NCI-H146 treated with DMSO at 0.1 percent for 48 hours (cell line): ENCODE results near the gene CPED1.
A peak's percentile ranks its signal among the peaks of the same experiment; 100 is the strongest.

Experiments used
- DNase-seq: peaks from one replicate; lab custom pipeline; 2025; ENCODE audit not compliant: unreplicated experiment; lab: John Stamatoyannopoulos, UW

CPED1 gene

DNA sequence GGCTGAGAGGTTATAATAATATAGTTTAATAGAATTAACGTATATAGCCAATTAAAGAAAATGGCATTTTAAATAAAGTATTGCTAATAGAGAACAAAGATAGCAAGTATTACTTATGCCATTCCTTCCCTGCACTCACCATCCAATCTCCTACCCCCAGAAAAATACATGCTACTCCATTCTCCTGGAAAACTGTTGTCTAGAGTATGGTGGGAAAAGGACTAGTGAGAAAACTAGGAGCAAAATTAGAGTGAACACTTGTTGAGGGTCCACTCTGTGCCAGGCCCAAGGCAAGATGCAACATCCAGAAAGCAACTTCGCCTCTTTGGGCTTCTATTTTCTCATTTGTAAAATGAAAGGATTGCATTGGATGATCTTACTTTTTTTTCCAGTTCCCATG, 149.1 kb downstream of the CPED1 start:
- no peak for DNase-seq

DNA sequence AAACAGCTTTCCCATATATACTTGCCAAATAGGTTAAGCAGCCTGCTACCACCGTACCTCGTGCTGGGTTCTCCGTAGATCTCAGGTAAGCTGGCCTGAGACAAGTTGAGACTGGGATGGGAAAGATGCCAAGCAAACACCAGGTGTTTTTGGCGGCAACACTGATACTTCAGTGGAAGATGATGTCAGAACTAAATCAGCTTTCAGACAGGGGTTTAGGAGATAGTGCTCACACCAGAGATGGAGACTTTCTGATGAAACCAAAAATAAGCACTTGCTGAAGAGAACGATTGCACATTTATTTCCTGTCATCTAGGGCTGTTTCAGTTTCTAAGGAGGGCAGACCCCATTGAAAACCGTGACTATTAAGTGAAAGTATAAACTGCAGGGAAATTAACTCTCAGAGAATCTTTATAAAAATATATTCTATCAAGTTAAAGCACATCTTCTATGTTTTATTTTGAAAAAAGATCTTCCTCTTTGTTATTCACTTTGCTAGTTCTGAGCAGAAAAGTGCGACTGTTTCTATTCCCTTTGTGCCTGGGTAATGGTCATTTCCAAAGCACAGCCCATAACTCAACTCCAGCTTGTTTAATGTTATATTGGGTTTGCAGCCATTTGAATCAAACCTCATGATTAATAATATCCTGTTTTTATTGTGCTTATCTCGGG, 149.9 kb downstream of the CPED1 start:
- DNase-seq = peak; percentile 72

DNA sequence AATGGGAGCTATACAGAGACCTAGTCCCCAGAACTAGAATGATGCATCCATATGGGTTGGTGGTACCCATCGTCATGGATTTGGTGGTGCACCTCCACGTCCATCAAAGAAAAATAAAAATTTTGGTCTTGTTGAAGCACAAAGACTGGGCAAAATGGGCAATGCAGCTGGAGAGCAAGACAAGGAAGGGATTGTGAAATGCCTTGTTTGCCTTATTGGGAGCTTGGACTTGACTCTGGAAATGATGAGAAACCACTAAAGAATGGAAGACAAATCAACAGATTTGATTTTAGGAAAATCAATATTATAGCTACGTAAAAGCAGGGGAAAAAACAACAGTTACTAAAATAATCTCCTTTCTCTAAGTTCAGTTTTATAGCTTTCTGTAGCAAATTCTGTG, 150.9 kb downstream of the CPED1 start:
- no peak for DNase-seq

DNA sequence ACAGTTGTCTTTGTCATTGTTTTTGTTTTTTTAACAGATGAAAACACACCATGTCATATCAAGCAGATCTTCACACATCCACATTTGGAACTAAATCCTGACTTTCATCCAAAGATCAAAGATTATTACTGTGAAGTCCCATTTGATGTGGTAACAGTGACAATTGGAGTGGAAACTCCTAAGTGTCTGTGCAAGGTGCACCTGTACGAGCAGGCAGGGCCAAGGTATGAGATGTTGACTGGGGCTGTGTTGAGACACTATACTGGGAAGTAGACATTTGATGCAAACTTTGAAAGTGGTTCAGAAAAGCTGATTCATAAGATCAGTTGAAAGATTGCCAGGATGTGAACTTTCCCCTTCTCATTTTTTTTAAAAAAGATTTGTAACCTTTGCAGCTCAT, 152.3 kb downstream of the CPED1 start:
- DNase-seq = no peak

DNA sequence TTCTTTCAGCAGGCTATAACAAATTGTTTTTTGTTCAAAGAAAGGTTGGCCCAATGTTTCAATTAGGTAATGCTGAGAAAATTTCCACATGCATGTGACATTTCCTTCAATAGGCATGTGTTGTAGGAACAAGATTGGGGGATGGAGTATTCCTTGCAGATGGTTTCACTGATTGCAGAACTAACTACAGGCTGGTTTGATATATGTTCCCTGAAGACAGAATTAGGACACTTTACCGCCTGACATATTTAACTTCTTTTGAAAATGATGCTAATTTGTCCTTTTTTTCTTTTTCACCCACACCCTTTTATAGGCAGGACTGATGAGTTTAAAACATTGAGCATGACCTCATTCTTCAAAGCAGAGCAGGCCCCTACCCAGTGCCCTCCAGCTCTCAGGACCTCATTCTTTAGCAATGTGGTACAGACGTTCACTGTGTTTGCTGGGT, 163.3 kb downstream of the CPED1 start:
- DNase-seq = no peak

DNA sequence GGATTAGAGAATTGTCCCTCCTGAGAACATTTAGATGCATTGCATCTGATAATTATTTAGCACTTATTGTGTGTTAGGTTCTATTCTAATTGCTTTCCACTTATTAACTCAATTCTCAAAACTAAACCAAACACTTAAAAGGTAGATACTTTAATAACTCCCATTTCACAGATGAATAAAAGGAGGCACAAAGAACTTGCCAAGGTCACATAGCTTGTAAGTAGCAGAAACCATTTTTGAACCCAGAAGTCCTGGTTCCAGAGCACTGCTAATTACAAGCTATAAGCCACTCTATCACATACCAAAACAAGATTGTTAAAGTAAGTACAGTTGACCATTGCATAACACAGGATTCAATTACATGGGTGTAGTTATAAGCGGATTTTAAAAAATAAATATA, 164.9 kb downstream of the CPED1 start:
- DNase-seq = no peak

DNA sequence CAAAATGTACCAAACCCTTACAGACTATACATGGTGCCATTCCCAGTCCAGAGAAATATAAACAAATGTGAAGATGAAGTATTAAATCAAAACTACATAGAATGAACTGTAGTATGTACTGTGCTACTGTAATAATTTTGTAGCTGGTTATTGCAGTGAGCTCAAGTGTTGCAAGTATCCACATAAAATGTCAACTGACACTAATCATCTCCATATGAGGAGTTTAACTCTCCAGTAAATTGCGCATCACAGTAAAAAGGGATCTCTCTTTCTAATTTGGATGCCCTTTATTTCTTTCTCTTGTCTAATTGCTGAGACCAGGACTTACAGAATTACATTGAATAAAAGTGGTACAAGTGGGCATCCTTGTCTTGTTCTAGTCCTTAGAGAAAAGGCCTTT, 165.5 kb downstream of the CPED1 start:
- no peak for DNase-seq

DNA sequence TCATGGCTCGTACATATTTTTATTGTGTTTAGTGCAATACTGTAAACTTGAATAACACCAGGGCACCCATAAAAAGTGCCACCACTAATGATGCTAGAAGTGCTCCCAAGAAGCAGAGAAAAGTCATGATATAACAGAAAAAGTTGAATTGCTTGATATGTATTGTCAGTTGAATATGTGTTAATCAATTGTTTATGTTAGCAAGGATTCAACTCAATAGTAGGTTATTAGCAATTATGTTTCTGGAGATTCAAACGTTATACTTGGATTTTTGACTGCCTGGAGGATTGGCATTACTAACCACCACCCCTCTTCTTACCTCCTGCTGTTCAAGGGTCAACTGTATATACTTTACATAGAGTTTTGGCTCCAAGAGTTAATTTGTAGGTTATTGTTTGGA, 168.3 kb downstream of the CPED1 start:
- DNase-seq = no peak

DNA sequence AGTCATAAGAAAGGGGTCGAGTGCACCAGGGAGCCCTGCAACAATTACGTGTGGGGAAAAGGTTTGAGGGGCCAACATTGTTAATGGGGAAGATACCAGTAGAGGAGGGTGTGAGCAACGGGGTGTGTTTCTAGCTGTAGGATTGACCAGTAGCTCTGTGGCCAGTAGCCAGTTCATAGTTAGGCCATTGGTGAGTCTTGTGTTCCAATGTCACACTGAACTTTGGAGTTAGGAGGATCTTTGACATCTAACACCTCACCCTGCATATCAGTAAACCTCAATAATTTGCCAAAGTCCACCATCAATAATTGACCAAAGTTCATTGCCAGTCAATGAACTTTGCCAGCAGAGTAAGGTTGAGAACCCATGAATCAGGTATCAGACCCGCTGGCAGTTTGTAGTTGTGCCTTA, 168.8 kb downstream of the CPED1 start:
- no peak for DNase-seq

DNA sequence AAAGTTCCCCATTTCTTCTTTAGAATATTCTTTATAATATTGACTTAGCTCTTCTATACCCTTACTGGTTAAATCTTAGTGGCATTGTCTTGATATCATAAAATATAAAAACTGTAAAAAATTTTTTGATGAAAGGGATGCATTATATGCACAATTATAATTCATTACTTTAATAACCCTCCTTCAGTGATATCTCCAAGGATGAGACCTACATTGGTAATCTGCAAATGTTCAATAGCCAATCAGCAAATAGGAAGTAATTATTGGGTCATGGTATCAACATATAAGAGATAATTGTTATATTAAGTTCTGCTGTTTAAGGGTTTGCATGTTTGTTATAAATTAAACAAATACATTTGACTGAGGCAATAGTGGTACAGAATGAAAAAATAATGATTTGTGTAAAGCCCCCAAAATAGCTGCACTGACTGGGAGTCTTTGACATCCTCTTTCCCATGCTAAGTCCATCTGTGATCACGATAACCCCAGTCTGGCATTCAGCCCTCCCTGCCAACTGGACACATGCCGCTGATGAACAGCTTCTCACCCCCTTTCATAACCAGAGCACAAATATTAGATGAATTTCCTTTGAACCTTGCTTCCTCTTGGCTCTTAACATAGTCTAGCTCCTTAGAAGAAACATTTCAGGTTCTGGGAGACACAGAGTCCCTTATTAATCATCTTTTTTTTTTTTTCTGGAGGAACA, 169.5 kb downstream of the CPED1 start:
- DNase-seq = no peak

DNA sequence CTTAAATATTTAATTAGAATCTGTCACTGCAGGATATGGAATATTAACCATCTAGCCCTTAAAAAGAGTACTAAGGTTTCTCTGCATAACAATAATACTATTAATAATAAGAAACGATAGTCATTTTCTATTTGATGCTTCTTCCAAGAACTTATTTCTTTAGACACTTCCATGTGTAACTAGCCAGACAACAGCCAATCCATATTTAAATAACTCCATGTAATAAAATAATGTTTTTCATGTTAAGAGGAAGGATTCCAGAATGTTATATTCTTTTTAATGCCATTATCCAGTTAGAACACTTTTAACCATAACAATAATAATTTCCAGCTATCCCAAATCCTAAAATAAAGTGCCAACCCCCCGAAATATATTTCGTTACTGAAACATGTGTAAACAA, 170.2 kb downstream of the CPED1 start:
- DNase-seq = no peak

DNA sequence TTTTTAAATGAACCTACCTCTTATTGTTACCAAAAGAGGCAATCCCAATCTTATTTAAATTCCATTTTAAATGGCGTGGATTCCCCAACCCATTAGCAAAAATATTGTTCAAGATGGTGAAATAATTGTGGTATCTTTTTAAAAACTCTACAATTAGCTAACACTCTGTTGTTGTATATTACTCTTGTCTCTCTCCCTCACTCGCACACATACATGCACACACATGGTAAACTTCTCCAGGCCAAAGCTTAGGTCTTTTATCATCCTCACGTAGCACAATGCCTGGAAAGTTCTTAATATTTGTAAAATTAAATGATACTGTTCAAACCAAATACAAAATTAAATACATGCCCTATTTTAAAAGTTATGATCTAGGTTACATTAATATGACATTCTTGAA, 171.0 kb downstream of the CPED1 start:
- no peak for DNase-seq

DNA sequence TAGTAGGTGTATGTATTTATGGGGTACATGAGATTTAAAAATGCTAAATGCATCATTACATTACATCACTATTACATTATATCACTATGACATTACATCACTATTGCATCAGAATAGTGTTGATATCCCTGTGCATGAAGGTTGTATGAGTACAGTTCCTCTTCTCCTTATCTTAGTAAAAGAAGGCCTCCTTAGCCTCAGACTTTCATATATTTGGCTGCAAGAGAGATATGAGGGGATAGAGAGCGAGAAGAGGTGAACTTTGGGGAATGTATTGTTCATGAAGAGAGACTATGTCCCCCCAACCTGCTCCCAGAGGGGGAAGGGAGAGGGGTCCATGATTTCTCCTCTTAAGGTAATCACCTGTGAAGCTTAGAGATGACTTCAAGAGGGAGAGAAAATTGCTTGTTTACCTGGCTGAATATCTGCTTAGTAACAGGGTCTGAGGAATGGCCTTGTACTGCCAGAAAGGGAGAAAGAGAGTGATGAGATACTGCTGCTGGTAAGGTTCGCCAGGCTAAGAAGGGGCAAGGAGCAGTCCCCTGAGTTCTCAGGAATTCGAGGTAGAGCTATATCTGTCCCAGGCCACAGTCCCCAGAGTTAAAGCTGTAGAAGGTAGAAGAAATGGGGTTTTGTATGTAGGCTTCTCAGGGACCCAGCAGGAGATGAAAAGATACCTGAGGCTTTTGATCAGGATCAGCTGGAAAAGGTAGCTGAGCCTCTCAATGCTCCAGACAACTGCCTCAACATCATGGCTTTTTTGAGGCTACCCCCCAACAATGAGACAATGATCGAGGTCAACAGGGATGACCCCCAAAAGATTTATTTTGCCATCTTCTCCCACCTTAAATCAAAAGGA, 171.9 kb downstream of the CPED1 start:
- DNase-seq = no peak

DNA sequence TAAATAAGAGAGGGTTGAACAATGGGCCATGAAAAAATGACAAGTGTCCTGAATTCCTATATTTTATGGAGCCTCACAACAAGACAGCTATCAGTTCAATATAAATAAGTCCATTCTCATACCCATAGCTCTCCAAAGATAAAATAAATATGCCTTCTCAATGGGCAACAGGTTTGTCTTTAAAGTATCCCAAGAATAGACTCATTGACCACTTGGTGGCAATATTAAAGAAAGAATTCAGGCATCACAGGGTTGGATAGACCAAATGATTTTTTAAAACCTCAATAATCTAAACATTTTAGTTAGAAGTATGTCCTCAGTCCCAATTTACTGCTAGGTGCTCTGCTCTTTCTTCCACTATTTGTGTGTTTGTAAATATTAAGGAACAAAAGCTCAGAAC, 175.2 kb downstream of the CPED1 start:
- no peak for DNase-seq

DNA sequence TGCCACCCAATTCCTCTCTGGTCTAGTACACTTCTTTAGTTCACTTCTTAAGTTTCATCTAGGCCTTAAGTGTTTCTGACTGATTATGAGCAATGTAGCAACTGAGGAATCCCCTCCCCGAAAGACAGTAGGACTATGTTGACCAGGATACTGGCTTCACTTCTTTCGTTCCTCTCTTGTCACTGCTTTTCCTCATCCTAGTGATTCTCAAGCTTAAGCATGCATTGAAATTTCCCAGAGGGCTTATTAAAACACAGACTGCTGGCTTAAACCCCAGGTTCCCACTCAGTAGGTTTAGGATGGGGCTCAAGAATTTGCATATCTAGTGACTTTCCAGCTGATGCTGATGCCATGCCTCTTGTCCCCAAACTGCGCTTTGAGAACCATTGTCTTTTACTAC, 175.7 kb downstream of the CPED1 start:
- DNase-seq = no peak

DNA sequence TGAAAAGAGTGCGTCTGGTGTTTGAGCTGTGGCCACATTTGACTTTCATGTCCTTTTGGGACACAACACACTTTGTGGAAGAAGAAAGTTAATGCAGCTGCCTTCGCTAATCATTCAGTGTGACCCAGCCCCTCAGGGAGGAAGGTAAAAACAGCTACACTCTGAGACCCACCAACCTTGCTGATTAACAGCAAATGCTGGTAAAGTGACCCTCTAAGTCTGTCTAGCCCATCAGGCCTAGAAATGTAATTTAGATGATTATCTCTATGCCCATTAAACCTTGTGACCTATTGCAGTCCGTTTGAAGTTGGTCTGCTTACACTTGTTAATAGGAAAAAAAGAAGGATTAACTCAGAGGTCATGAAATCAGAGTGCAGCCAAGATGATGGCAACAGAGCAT, 178.4 kb downstream of the CPED1 start:
- no peak for DNase-seq

DNA sequence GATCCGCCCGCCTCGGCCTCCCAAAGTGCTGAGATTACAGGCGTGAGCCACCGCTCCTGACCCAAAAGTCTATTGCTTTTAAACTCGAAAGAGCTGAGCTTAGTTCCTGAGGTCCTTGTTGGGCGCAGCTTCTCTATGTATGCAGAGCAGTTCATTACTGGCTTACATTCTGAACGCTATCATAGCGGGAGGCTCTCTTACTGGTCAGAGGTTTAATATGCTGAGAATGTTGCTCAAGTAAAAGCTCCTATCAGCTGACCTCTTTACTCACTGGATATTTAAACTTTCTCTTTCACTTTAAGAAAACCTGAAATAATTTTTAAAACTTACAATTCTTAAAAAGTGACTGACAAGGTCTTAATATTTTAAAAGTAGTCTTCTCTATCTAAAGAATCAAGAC, 179.5 kb downstream of the CPED1 start:
- no peak for DNase-seq

DNA sequence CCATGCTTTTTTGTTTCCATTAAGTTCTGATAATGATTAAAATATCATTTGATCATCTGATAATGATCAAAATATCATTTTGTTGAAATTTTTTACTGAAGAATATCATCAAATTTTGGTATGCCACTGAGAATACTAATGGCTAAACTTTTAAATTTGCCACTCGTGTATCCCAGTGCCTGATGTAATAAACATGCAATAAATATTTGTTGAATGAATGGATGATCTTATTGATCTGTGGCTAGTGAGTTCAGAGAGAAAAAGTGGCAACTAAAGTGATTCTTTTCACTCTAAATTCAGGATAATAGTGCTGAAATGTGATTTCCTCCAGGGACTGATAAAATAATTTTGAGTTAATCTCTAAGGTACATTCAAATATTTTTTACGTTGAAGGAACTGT, 181.0 kb downstream of the CPED1 start:
- no peak for DNase-seq

DNA sequence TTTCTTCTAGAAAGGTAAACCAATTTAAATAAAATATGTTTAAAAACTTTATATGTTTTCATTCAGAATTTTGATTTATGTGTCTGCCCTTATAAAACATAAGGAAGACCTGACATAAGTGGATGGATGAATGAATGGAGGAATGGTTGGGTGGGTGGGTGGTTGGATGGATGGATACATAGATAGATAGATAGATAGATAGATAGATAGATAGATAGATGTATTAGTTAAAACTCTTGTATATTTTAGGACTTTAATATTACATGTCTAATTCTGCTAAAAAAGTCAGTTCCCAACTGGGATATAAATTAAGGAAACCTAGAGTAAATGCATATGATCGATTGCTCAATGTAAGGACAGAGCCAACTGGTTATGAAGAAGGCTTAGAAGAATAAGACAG, 184.0 kb downstream of the CPED1 start:
- DNase-seq = no peak

DNA sequence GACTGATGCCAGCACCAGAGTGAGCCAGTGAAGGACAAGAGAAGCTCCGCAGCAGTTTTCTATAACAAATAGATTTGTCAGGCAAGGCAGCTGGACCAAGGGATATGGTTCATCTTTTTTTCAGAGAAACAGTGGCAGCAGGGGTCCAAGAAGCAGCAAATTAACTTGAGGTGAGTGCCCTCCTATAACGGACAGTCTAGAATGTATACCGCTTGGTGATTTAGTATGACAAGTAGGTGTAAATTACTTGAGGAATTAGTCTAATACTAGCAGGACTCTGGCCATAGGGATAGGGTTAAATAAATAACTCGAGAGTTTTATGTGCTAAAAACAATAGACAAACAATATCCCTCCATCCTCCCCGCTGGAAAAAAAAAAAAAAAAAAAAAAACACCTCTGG, 187.3 kb downstream of the CPED1 start:
- no peak for DNase-seq

DNA sequence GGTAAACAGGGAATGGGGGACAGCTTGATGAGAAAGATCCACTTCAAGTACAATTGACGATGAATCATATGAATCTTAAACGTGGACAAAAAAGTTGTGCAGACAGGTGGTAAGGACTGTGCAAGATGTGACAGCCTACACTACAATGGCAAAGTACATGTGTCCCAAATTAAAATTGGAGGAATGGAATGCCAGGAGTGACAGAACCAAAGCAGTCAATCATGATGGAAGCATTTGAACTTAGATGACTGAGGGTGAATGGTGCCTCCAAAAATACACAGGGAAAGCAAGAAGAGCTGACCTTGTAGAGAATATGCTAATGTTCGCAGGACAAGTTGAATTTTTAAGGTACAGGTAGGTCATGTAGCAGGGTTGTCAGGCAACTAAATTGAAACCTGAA, 189.9 kb downstream of the CPED1 start:
- DNase-seq = no peak

DNA sequence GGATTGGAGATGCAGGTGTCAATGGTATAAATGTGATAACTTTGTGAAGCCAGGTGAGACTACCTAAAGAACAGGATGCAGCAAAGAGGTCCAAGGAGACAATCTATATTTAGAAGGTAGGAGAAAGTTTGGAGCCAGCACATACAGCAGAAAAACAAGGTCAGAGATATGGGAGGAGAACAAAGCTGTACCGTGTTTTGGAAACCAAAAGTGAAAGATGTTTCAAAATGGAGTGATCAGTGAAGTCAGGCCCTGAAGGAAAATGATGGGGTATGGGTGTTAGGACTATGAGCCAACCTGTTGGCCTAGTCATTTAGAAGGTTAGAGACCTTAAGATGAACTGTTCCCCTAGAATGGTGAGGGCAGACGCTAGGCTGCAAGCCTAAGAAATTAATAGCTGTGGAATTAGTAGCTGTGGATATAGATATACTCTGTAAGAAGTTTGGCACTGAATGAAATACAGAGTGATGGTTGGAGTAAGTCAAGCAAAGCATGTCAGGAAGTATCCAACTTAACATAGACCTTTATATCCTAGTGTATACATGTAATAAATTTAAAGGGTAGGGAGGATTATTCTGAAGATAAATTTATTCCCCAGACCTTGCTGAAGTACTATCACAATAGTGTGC, 190.5 kb downstream of the CPED1 start:
- no peak for DNase-seq
